B cell (primary cell): ENCODE data around the gene COMMD4. TPM values are rescaled to one million over a fixed set of nuclear protein-coding genes. Genes with fewer than 3 reads are reported as not detected.
A peak's percentile ranks its signal among the peaks of the same experiment; 100 is the strongest.
"Not testable (repeated sequence)": the region's sequence is repeated elsewhere in the genome, so short reads cannot be mapped to it uniquely, and the experiment has no call there.

ENCODE experiments used
- ATAC-seq: fragments of 200-7000 bp; cut with Tn5 transposase; one replicate; pipeline ENCODE4 v1.10.0; 2021; ENCODE audit warnings: low read depth, mild to moderate bottlenecking, moderate number of reproducible peaks, moderate library complexity
- CTCF ChIA-PET: fragments of 350-600 bp; sonication (Branson Sonifier 250); formaldehyde crosslinking; loops from one replicate; lab custom pipeline; 2021; ENCODE audit warnings: antibody characterized with exemption, inconsistent platforms; lab: Charles Lee
- POLR2A ChIA-PET: fragments of 350-600 bp; sonication (Branson Sonifier 250); formaldehyde crosslinking; loops from one replicate; lab custom pipeline; 2021; ENCODE audit warnings: antibody characterized with exemption; lab: Charles Lee
- DNase-seq: peaks from one replicate; pipeline ENCODE4 v3.0.0; 2013
- H2AFZ ChIP-seq: 2 replicates; pipeline ENCODE4 v1.6.1; 2012; ENCODE audit warnings: mild to moderate bottlenecking, low read depth, low read length; ENCODE audit not compliant: insufficient read depth, poor library complexity, severe bottlenecking
- H3K27ac ChIP-seq, 2 donors: 1 replicate in 1 of 2; 2 replicates in 1 of 2; pipeline ENCODE4 v1.5.1; 2012 to 2013; ENCODE audit warnings: low read length in 2 of 2, mild to moderate bottlenecking in 2 of 2, moderate library complexity in 1 of 2
- H3K27me3 ChIP-seq, 4 experiments: fragments of 200-600 bp in 1 of 4; sonication (generic) in 1 of 4; replicated peaks in 1 of 4; 1 replicate in 2 of 4; 2 replicates in 2 of 4; pipeline versions ENCODE4 v1.6.1 to v1.7.0; 2013 to 2016; ENCODE audit warnings: low read length in 3 of 4, mild to moderate bottlenecking in 2 of 4, mixed read lengths in 1 of 4, moderate library complexity in 1 of 4; ENCODE audit not compliant: insufficient read depth in 4 of 4, control insufficient read depth in 3 of 4; ENCODE audit errors: control extremely low read depth in 1 of 4
- H3K36me3 ChIP-seq, 2 experiments: replicated peaks in 1 of 2; 1 replicate in 1 of 2; 2 replicates in 1 of 2; pipeline versions ENCODE4 v1.6.1 to v1.7.1; 2013; ENCODE audit warnings: low read length in 1 of 2; ENCODE audit not compliant: insufficient read depth in 2 of 2, control insufficient read depth in 1 of 2; ENCODE audit errors: control extremely low read depth in 1 of 2, extremely low read depth in 1 of 2
- H3K4me1 ChIP-seq, 2 donors: fragments of 200-600 bp in 1 of 2; sonication (generic) in 1 of 2; 1 replicate in 1 of 2; 2 replicates in 1 of 2; pipeline versions ENCODE4 v1.5.1 to v1.6.1; 2013 to 2017; ENCODE audit warnings: low read length in 2 of 2; ENCODE audit not compliant: control insufficient read depth in 2 of 2, insufficient read depth in 2 of 2
- H3K4me2 ChIP-seq: replicated peaks from 2 replicates; pipeline ENCODE3; 2012; ENCODE audit warnings: mild to moderate bottlenecking, low read depth, low read length; ENCODE audit not compliant: poor library complexity, severe bottlenecking
- H3K4me3 ChIP-seq, 5 experiments: fragments of 200-600 bp in 1 of 5; sonication (generic) in 1 of 5; 1 replicate in 3 of 5; 2 replicates in 2 of 5; pipeline versions ENCODE4 v1.5.1 to v1.7.0; 2011 to 2016; ENCODE audit warnings: low read length in 4 of 5, mild to moderate bottlenecking in 4 of 5, low read depth in 2 of 5, control low read depth in 1 of 5, moderate library complexity in 1 of 5; ENCODE audit not compliant: insufficient read depth in 1 of 5; ENCODE audit errors: control extremely low read depth in 1 of 5, extremely low read depth in 1 of 5
- H3K79me2 ChIP-seq: fragments of 200-600 bp; sonication (generic); one replicate; pipeline ENCODE4 v1.6.0; 2016; ENCODE audit warnings: low read length; ENCODE audit not compliant: control insufficient read depth, insufficient read depth
- H3K9ac ChIP-seq: fragments of 200-600 bp; sonication (generic); 2 replicates; pipeline ENCODE4 v1.6.1; 2017; ENCODE audit warnings: mild to moderate bottlenecking, low read length, moderate library complexity
- H3K9me3 ChIP-seq, 3 donors: one replicate each; pipeline versions ENCODE4 v1.6.1 to v1.7.1; 2013; ENCODE audit warnings: low read length in 2 of 3; ENCODE audit not compliant: control insufficient read depth in 2 of 3, insufficient read depth in 1 of 3; ENCODE audit errors: control extremely low read depth in 1 of 3
- H4K20me1 ChIP-seq: 2 replicates; pipeline ENCODE4 v1.6.0; 2012; ENCODE audit warnings: mild to moderate bottlenecking, low read length; ENCODE audit not compliant: insufficient read depth, control insufficient read depth, poor library complexity, severe bottlenecking
- H3K27ac Mint-ChIP-seq: one replicate; pipeline ENCODE4 v1.8.0; 2021; ENCODE audit warnings: mixed read lengths
- H3K27me3 Mint-ChIP-seq: one replicate; pipeline ENCODE4 v1.8.0; 2021; ENCODE audit warnings: mixed read lengths
- H3K4me1 Mint-ChIP-seq: one replicate; pipeline ENCODE4 v1.8.0; 2021; ENCODE audit warnings: mixed read lengths
- H3K4me3 Mint-ChIP-seq: one replicate; pipeline ENCODE4 v1.8.0; 2021; ENCODE audit warnings: mixed read lengths
- H3K9me3 Mint-ChIP-seq: one replicate; pipeline ENCODE4 v1.8.0; 2022; ENCODE audit warnings: mixed read lengths; ENCODE audit not compliant: insufficient read depth
- EZH2 ChIP-seq: IDR thresholded peaks from 2 replicates; pipeline ENCODE4 v1.6.1; 2012; ENCODE audit warnings: borderline replicate concordance, low read depth, mild to moderate bottlenecking, moderate library complexity, low read length; ENCODE audit not compliant: insufficient read depth, poor library complexity, severe bottlenecking
- whole genome bisulfite sequencing: methylation state at CpG from one replicate; pipeline ENCODE4 v1.1.5; 2013; ENCODE audit warnings: missing lambda C conversion rate; ENCODE audit not compliant: insufficient coverage; 5-methylcytosine and 5-hydroxymethylcytosine counted together
- intact Hi-C: fragments of 100-400 bp; cut with micrococcal nuclease; formaldehyde crosslinking; loops from one replicate; pipeline ENCODE4 v1.10.0; 2022
- polyA minus RNA-seq: library from RNA; depleted of rRNA, polyadenylated mRNA; stranded (reverse); fragments of >200 nt; gene quantifications from 2 replicates; pipeline ENCODE4 v1.2.3, GENCODE V29; 2012
- polyA plus RNA-seq: library from polyadenylated mRNA; depleted of rRNA; stranded (reverse); fragments of >200 nt; gene quantifications from 2 replicates; pipeline ENCODE4 v1.2.3, GENCODE V29; 2012
- total RNA-seq, 2 donors: library from RNA; stranded (reverse); fragments of 120-200 nt in 1 of 2; gene quantifications; 1 replicate in 1 of 2; 2 replicates in 1 of 2; pipeline versions ENCODE4 v1.2.3 to v1.2.4, GENCODE V29; 2013 to 2022
- TF ChIP-seq, protein P1 (sequence below): fragments of 200-600 bp; IDR thresholded peaks from one replicate; pipeline ENCODE4 v1.8.0; 2022; ENCODE audit warnings: antibody characterized with exemption, mild to moderate bottlenecking

COMMD4 gene
- total RNA-seq (54.2 and 63.5 TPM in 2 replicates), polyA plus RNA-seq (57.9 and 58.0 TPM in 2 replicates), polyA minus RNA-seq (20.8 and 25.0 TPM in 2 replicates)
- total RNA-seq (2013): 30.2 TPM

- peak within 1 kb of the TSS; percentile 90 for H3K27ac Mint-ChIP-seq
- POLR2A ChIA-PET: interaction anchor here (0.6 to 1.9 kb wide), 4 partner anchors 12 to 665 kb away, joined by 3 to 12 read pairs (median 4); partner anchors contain the start of gene NEIL1
- peak within 1 kb of the TSS; percentile 55 to 76 for H3K27ac ChIP-seq
Measured at GRCh38 chr15:75335705-75336355, at the start of gene COMMD4. Gene COMMD4 (plus strand): TSS chr15:75336063. CDS start chr15:75336090, 27 bp downstream.

GRCh38 chr15:75293660-75294059, 42.2 kb upstream of the COMMD4 start:
- H3K9ac ChIP-seq, CTCF ChIA-PET, H3K4me1 ChIP-seq, H3K4me3 Mint-ChIP-seq, H3K27me3 ChIP-seq, H2AFZ ChIP-seq, H4K20me1 ChIP-seq, H3K4me2 ChIP-seq, H3K79me2 ChIP-seq, H3K27ac Mint-ChIP-seq, H3K4me1 Mint-ChIP-seq, H3K36me3 ChIP-seq, H3K9me3 Mint-ChIP-seq, POLR2A ChIA-PET, DNase-seq, H3K4me3 ChIP-seq, ATAC-seq, H3K9me3 ChIP-seq, intact Hi-C loops, H3K27ac ChIP-seq, H3K27me3 Mint-ChIP-seq: not testable (repeated sequence)
- no CpG with 5 or more reads among the region's 18 CpGs for WGBS

More at GRCh38 chr15:75335705-75336355, at the start of gene COMMD4:
- peak within 1 kb of the TSS; percentile 93 for H2AFZ ChIP-seq
- TF ChIP-seq, protein P1, sequence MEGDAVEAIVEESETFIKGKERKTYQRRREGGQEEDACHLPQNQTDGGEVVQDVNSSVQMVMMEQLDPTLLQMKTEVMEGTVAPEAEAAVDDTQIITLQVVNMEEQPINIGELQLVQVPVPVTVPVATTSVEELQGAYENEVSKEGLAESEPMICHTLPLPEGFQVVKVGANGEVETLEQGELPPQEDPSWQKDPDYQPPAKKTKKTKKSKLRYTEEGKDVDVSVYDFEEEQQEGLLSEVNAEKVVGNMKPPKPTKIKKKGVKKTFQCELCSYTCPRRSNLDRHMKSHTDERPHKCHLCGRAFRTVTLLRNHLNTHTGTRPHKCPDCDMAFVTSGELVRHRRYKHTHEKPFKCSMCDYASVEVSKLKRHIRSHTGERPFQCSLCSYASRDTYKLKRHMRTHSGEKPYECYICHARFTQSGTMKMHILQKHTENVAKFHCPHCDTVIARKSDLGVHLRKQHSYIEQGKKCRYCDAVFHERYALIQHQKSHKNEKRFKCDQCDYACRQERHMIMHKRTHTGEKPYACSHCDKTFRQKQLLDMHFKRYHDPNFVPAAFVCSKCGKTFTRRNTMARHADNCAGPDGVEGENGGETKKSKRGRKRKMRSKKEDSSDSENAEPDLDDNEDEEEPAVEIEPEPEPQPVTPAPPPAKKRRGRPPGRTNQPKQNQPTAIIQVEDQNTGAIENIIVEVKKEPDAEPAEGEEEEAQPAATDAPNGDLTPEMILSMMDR: no peak
- no peak for TF ChIP-seq EZH2
- DNase-seq (peak; percentile 81), ATAC-seq (peak; percentile 84)
- peaks cover 0 to 8% of the 10 kb centered on the region in 2 experiments for H3K36me3 ChIP-seq
- H3K9me3 Mint-ChIP-seq: no peaks in the 10 kb centered on the region
- peak within 1 kb of the TSS; percentile 34 to 93 (median 83) for H3K4me3 ChIP-seq
- no peaks in the 10 kb centered on the region for H3K79me2 ChIP-seq
- peaks cover 4% of the 10 kb centered on the region for H3K27me3 Mint-ChIP-seq
- H4K20me1 ChIP-seq: no peaks in the 10 kb centered on the region
- no peaks in the 10 kb centered on the region for H3K9me3 ChIP-seq
- peak within 1 kb of the TSS; percentile 92 for H3K9ac ChIP-seq
- peaks cover 9 to 16% of the 10 kb centered on the region in 2 donors for H3K4me1 ChIP-seq
- H3K27me3 ChIP-seq: no peaks in the 10 kb centered on the region
- H3K4me2 ChIP-seq: peak within 1 kb of the TSS; percentile 95
- intact Hi-C loops: loop anchor here (1.0 kb wide), 2 partner anchors 10 to 31 kb away; no protein-coding TSS in a partner anchor
- H3K4me1 Mint-ChIP-seq: peaks cover 18% of the 10 kb centered on the region
- CTCF ChIA-PET: interaction anchor here (1.0 to 2.7 kb wide), 3 partner anchors 32 to 293 kb away, joined by 3 to 13 read pairs (median 4); partner anchors contain the start of gene MAN2C1
- peak within 1 kb of the TSS; percentile 96 for H3K4me3 Mint-ChIP-seq
- WGBS: 1% methylated on average over 40 of the region's 42 CpGs
